Activated B cell treated with CpG ODN at 0.5 μM for 24 hours (primary cell): ENCODE results near the gene TNFAIP3. TPM values are rescaled to one million over a fixed set of nuclear protein-coding genes. Genes with fewer than 3 reads are reported as not detected.

Experiments
- ATAC-seq: fragments of 200-7000 bp; cut with Tn5 transposase; one replicate; pipeline ENCODE4 v1.10.0; 2021; ENCODE audit warnings: low read depth, mild to moderate bottlenecking, moderate library complexity
- CTCF ChIA-PET: fragments of 350-600 bp; sonication (Branson Sonifier 250); formaldehyde crosslinking; loops from one replicate; lab custom pipeline; 2021; ENCODE audit warnings: antibody characterized with exemption; lab: Charles Lee
- POLR2A ChIA-PET: fragments of 350-600 bp; sonication (Branson Sonifier 250); formaldehyde crosslinking; loops from one replicate; lab custom pipeline; 2021; ENCODE audit warnings: antibody characterized with exemption; lab: Charles Lee
- DNase-seq: peaks from one replicate; pipeline ENCODE4 v3.0.0; 2022
- H3K27ac Mint-ChIP-seq: one replicate; pipeline ENCODE4 v1.8.0; 2020; ENCODE audit warnings: mixed read lengths
- H3K27me3 Mint-ChIP-seq: one replicate; pipeline ENCODE4 v1.8.0; 2021; ENCODE audit warnings: mixed read lengths
- H3K36me3 Mint-ChIP-seq: one replicate; pipeline ENCODE4 v1.8.0; 2021; ENCODE audit warnings: low read depth, mixed read lengths
- H3K4me1 Mint-ChIP-seq: one replicate; pipeline ENCODE4 v1.8.0; 2021; ENCODE audit warnings: mixed read lengths
- H3K4me3 Mint-ChIP-seq: one replicate; pipeline ENCODE4 v1.8.0; 2020; ENCODE audit warnings: mild to moderate bottlenecking, mixed read lengths
- H3K9me3 Mint-ChIP-seq: one replicate; pipeline ENCODE4 v1.8.0; 2020; ENCODE audit warnings: mixed read lengths
- intact Hi-C: fragments of 100-400 bp; cut with micrococcal nuclease; formaldehyde crosslinking; loops from one replicate; pipeline ENCODE4 v1.15.1; 2024
- total RNA-seq: library from RNA; stranded (reverse); gene quantifications from 2 replicates; pipeline ENCODE4 v1.2.3, GENCODE V29; 2022
- TF ChIP-seq, protein P1 (sequence below): fragments of 200-600 bp; IDR thresholded peaks from one replicate; pipeline ENCODE4 v1.8.0; 2022; ENCODE audit warnings: antibody characterized with exemption, mild to moderate bottlenecking

Gene TNFAIP3
- total RNA-seq, 1 donor from 2014 or later, result 226 TPM

DNA sequence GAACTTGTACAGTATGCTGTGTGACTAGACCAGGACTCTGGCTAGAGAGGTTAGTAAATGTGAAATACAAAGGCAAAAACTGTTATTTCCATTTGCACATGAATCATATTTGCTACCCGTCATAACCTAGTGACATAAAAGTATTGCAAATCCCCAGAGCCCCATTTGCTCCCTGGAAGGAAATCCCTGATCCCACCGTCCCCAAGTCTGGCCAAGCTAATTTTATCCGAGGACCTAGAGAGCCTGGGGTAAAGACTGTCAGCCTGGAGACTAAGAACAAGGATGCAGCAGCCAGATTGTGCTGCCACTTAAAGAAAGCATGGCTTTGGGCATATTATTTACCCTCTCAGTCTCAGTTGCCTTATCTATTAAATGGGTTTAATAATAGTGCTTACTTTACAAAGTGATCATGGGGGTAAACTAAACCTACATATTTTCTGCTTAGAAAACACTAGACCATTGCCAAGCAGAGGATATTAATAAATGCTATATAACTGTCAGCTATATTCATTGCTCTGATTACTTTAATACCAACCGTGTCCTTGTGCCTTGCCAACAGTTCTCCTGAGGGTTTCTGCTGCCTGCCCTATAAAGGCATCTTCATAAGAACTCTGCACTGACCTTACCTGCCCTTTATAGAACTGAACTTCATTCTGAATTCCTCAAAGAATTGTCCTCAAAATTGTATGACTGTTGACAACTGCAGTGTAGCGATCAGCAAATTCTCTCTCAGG is 16.9 kb upstream of the TNFAIP3 start:
- ChIA-PET POLR2A (no interaction called here), CTCF (interaction anchor here (0.7 kb wide), 1 partner anchor 25 kb away, joined by 3 read pairs; no protein-coding TSS in a partner anchor)
- Mint-ChIP-seq H3K36me3 (no peaks in the 10 kb centered on the region), H3K27me3 (no peaks in the 10 kb centered on the region), H3K9me3 (no peaks in the 10 kb centered on the region), H3K4me1 (peaks cover 26% of the 10 kb centered on the region), H3K27ac (no peak overlapping the region), H3K4me3 (no peak overlapping the region)
- DNase-seq, result no peak
- intact Hi-C loops, result no loop called here
- TF ChIP-seq, protein P1, sequence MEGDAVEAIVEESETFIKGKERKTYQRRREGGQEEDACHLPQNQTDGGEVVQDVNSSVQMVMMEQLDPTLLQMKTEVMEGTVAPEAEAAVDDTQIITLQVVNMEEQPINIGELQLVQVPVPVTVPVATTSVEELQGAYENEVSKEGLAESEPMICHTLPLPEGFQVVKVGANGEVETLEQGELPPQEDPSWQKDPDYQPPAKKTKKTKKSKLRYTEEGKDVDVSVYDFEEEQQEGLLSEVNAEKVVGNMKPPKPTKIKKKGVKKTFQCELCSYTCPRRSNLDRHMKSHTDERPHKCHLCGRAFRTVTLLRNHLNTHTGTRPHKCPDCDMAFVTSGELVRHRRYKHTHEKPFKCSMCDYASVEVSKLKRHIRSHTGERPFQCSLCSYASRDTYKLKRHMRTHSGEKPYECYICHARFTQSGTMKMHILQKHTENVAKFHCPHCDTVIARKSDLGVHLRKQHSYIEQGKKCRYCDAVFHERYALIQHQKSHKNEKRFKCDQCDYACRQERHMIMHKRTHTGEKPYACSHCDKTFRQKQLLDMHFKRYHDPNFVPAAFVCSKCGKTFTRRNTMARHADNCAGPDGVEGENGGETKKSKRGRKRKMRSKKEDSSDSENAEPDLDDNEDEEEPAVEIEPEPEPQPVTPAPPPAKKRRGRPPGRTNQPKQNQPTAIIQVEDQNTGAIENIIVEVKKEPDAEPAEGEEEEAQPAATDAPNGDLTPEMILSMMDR, result no peak
- ATAC-seq, result no peak

GRCh38 chr6:137850816-137851602 is 16.1 kb upstream of the TNFAIP3 start:
- no peaks in the 10 kb centered on the region for H3K36me3 Mint-ChIP-seq
- ATAC-seq (no peak), DNase-seq (no peak)
- no peaks in the 10 kb centered on the region for H3K27me3 Mint-ChIP-seq
- H3K9me3 Mint-ChIP-seq, result peaks cover 3% of the 10 kb centered on the region
- intact Hi-C loops, result no loop called here
- TF ChIP-seq, protein P1, result no peak
- H3K27ac Mint-ChIP-seq, result no peak overlapping the region
- H3K4me1 Mint-ChIP-seq, result peaks cover 26% of the 10 kb centered on the region
- POLR2A ChIA-PET, result no interaction called here
- CTCF ChIA-PET, result no interaction called here
- H3K4me3 Mint-ChIP-seq, result no peak overlapping the region

- Mint-ChIP-seq H3K27me3 (no peaks in the 10 kb centered on the region), H3K36me3 (peaks cover 3% of the 10 kb centered on the region), H3K9me3 (peaks cover 3% of the 10 kb centered on the region), H3K27ac (no peak overlapping the region), H3K4me3 (no peak overlapping the region), H3K4me1 (peaks cover 26% of the 10 kb centered on the region)
- ChIA-PET POLR2A (no interaction called here), CTCF (no interaction called here)
- intact Hi-C loops, result loop anchor here (1.0 kb wide), 1 partner anchor 26 kb away; no protein-coding TSS in a partner anchor
- TF ChIP-seq, protein P1, result no peak
- no peak for DNase-seq
- no peak for ATAC-seq
Measured at GRCh38 chr6:137851669-137852068, 15.4 kb upstream of the TNFAIP3 start.

DNA sequence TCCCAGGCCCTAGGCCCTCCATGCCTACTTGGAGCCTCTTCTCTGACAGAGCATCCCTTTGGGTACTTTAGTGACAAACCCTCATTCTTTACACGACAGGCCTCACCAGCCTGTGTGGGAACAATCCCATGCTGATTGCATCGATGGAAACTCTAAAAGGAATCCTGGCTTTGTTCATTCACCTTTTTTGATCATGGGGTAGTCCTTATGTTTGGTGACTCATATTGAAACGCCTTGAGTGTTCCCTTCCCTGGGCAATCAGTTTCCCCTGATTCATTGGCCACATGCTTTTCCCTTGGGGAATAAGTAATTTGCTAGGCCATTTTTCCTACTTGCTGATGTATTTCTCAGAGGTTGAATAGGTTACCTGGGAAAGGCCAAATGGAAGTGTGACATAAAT is 14.7 kb upstream of the TNFAIP3 start:
- Mint-ChIP-seq H3K27ac (no peak overlapping the region), H3K4me1 (peaks cover 26% of the 10 kb centered on the region), H3K27me3 (no peaks in the 10 kb centered on the region), H3K9me3 (peaks cover 3% of the 10 kb centered on the region), H3K4me3 (no peak overlapping the region), H3K36me3 (peaks cover 3% of the 10 kb centered on the region)
- CTCF ChIA-PET, result interaction anchor here (1.6 kb wide), 1 partner anchor 144 kb away, joined by 3 read pairs; no protein-coding TSS in a partner anchor
- TF ChIP-seq, protein P1, result no peak
- DNase-seq (no peak), ATAC-seq (no peak)
- POLR2A ChIA-PET, result interaction anchor here (0.7 to 1.1 kb wide), 4 partner anchors 15 to 53 kb away, joined by 3 read pairs; partner anchors contain the start of gene TNFAIP3
- intact Hi-C loops, result loop anchor here (1.0 kb wide), 1 partner anchor 27 kb away; no protein-coding TSS in a partner anchor
